Ramos (cell line): ENCODE results near the gene RPL38.

ENCODE experiments used
- in situ Hi-C: fragments of 300-500 bp; cut with MboI; formaldehyde crosslinking; loops from one replicate; pipeline ENCODE4 v1.14.3; 2022; ENCODE audit warnings: low sequenced_read_pairs; ENCODE audit not compliant: unreplicated experiment

RPL38 gene

DNA sequence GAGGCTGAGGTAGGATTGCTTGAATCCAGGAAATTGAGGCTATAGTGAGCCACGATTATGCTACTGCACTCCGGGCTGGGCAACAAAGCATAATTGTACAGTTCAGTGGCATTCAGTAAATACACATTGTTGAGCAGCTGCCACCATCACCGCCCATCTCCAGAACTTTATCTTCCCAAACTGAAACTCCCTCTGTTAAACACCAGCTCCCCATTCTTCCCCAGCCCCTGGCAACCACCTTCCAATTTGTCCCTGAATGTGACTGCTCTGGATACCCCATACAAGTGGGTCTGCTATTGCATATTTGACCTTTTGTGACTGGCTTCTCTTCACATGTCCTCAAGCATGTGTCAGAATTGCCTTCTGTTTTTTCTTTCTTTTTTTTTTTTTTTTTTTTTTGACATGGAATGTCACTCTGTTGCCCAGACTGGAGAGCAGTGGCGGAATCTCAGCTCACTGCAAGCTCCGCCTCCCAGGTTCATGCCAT is 2.9 kb downstream of the RPL38 start:
- in situ Hi-C loops: no loop called here

DNA sequence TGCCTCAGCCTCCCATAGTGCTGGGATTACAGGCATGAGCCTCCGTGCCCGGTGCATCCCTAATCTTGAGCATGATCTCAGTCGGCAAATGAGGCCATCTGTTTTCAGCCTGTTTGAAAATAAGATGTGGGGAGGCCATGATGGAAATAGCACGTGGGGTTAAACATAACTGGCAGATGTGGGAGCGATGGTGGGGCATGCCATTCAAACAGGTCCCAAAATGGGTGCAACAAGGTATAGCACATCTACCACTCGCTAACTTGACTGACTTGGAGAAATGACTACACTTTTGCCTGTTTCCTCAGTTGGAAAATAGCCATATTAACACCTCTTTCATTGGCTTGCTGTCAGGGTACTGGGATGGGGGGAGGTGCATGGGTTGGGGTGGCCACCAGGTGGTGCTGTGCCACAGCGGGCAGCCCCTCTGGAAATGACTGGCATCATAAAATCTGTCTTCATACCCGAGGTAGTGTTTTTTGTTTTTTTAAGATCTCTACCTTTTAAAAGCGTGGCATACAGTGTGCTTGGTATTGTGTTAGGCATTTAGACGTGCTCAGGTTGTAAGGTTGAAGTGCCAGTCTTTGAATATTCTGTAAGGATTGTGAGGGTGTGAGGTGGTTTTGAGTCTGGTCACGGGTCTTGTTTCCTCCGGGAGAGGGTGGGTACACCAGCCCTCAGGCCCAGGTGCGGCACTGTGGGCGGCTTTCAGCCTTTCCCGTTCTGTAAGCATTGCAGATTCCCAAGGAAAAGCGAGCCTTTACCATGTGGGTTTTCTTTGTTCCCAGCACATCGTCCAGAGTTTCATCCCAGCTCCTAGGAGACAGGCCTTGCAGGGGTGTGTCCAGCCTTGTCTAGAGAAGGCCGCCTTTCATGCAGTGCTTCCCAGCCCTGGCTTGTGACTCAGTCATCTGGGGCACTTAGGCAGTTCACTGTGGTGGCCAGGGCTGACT is 7.0 kb downstream of the RPL38 start:
- in situ Hi-C loops: no loop called here

DNA sequence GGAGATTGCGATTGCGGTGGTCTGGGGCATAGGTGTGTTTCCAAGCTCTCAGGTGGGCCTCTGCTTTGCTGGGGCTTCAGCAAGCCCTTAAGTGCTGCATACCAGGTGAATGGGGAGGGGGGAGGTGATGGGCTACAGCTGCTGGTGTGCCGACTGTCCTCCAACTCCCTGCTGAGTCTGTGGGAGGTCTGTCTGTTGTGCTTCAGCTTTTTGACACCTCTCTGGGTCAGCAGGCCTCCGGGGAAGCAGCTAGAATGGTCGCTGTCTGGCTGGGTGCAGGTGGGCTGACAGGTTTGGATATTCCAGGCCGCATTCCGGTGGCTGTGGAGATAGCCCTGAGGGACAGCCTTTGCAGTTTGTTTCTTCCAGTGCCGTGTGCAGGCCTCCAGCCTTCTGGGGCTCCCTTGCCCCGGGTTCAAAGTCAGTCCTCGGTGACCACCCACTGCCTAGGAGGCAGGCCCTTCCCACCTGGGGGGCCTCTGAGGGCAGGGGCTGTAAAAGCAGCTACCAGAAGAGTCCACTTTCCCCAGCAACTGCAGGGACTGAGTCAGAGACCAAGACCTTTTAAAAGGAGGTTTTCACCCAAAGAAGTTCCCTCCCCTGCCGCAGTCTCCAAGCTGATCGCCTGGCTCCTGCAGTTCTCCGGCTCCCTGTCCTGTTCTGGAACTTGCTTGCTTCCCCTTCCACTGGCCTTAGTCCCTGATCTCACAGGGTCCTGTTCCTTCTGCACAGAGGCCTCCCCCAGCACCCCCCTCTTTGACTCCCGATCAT is 7.8 kb downstream of the RPL38 start:
- in situ Hi-C loops: no loop called here

DNA sequence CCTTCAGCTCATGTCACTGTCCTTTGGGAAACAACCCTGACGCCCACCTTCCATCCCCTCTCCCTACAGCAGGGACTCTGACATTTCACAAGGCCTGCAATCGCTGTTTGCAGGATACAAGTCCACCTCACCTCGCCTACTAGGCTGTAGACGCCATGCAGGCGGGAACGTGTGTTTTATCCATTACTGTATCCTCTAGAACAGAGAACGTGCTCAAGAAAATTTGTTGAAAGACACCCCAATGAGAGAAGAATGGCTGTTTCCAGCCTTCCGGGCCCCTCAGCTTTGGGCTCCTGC is 8.4 kb downstream of the RPL38 start:
- in situ Hi-C loops: no loop called here

DNA sequence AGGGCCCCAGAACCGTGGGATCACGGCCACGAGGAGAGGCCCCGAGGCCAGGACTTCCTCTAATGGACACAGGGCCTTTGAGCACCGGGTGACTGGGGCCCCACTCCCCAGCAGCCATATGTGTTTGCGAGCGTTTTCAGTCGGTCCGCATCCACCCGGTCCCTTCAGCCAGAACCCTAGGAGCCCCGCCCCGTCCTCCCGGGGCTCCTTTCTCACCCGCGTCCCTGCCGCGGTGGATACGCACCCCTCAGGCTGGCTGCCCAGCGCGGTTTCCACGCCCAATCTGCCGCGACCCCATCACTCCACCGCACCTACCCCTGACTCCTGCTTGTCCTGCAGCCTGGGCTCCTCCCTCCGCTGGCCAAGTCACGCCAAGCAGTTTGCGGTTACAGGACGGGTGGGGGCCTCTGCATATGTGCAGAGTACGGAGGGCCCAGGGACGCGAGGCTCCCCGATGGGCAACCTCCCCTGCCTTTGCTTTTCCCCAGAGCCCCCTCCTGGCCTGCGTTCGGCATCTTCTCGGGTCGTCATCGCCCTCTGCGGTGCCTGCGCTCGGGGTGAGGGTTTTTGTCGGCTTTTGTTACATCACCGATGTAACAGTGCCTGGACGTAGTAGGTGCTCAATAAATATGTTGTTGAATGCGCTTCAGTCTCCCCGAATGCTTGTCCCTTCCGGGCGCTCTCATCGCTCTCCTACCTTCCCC is 8.9 kb downstream of the RPL38 start:
- in situ Hi-C loops: no loop called here

DNA sequence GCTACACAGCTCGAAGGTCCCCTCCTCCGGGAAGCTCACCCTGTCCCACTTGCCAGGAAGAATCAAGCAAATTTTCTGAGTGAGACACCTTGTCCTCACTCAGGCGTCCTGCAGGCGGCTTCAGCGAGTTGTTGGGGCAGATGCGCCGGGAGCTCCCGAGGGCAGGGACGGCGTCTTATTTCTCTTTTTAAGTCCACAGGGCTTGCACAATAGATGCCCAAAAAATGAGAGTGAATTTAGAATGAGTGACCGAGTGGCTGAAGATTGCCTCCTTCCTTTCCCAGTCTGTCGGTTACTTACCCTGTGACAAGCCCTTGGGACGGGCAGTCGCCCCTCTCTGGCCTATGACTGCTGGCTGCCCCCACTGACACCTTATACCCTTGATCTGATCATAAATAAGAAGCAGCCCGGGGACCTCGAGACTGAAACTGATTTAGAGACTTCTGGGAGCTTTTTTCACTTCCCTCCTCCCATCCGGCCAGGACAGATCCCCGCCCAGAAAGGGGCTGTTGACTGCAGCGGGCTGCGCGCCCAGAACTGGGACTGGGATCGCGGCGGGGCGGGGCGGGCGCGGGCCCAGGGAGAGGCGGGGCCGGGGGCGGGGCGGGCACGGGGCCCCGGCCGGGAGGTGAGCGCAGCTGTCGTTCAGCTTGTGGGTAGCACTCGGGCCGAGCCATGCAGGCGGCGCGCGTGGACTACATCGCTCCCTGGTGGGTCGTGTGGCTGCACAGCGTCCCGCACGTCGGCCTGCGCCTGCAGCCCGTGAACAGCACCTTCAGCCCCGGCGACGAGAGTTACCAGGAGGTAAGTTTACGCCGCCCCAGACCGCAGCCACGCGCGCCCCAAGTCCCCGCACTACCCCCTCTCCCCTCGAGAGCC is 9.7 kb downstream of the RPL38 start, which contains the start of gene TTYH2:
TTYH2 (plus strand) TSS at position 659 of the 879 bp plus-strand sequence; CDS start at position 676, 17 bp downstream.
- in situ Hi-C loops: no loop called here

DNA sequence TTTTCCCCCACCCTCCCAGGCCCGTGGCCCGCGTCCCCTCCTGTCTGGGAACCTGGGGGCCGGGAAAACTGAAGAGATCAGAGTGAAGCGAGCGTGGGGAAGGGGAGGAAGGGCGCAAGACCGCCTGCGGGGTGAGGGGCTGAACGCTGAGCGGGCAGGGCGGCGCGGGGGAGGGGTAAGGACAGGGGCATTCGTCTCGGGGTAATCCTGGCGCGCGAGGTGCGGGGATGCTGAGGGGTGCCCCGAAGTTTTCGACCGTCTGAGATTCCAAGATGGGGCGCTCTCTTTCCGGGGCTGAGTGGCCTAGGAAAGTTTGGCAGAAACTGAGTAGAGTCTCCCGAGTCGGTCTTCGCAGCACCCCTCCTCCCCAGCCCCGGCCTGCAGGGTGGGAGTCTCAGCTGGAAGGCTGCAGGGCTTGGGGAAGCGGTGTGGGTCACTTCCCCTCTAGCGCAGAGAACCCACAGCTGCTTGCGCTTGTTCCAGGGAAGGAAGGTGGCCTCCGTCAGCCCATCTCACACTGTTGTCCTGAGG is 10.4 kb downstream of the RPL38 start:
- in situ Hi-C loops: no loop called here

DNA sequence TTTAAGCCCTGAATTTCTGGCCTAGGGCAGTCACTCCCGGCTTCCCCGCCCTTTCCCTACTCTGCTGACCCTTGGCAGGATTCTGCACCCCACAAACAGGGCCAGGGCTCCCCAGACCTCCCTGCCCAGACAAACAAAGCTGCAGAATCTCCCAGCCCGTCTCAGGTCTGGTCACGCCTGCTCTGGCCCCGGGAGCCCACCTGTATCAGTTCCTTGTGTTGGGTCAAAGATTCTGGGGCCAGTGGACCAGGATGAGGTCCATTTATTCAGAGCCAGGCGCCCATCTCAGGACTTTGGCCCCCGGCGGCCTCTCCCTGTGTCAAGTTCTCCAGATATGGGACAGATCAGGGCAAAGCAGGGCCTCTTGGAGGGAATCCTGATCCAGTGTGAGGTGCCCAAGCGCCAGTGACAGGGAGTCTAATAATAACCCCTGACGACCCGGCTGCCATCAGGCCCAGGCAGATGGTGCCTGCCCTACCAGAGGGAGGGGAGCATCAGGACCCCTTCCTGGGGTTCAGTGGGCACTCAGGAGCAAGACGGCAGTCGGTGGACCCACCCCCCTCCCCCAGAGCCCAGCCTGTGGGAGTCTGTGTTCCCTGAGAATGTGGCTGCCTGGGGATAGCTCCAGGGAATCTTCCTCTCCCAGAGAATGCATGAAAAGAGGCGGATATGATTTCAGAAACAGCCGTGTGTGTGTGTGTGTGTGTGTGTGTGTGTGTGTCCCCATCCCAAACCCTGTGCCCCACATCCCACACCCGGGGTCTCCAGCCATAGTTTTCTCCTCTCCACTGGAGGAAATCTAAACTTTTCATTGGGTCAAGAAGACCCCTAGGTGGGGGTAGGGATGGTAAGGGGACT is 11.2 kb downstream of the RPL38 start:
- in situ Hi-C loops: no loop called here

DNA sequence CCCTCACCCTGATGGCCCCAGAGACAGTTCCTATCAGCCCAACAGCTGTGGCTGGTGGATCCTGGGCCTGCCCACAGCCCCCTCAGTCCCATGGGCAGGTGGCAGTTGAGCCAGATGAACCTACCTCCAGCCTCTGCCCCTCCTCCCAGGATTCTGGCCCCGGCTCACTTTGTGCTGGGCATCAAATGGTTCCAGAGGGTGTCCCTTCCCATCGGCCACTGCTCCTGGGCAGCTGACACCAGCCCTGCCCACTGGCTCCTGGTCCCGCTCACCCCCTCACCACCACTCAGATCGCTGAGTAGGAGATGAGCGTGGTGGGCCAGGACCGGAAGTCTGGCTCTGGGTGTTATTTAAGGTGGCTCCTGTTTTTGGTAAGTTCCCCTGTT is 11.9 kb downstream of the RPL38 start:
- in situ Hi-C loops: no loop called here

DNA sequence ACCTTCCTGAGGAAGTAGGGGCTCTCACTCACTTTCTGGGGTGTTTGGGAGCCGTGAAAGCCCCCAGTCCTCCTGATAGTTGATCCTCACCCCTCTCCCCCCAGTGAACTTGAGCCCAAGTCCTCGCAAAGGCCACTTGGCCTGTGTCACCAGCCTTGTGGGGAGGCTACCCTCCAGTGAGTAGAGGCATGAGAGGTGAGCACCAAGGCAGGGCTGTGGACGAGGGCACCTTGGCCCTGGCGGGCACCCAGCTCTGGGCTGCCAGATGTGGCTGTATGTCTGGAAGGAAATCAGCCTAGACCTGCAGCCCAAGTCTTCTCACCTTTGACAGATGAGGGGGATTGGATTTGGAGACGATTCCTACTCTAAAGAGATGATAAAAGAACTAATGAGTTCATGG is 13.0 kb downstream of the RPL38 start:
- in situ Hi-C loops: no loop called here

DNA sequence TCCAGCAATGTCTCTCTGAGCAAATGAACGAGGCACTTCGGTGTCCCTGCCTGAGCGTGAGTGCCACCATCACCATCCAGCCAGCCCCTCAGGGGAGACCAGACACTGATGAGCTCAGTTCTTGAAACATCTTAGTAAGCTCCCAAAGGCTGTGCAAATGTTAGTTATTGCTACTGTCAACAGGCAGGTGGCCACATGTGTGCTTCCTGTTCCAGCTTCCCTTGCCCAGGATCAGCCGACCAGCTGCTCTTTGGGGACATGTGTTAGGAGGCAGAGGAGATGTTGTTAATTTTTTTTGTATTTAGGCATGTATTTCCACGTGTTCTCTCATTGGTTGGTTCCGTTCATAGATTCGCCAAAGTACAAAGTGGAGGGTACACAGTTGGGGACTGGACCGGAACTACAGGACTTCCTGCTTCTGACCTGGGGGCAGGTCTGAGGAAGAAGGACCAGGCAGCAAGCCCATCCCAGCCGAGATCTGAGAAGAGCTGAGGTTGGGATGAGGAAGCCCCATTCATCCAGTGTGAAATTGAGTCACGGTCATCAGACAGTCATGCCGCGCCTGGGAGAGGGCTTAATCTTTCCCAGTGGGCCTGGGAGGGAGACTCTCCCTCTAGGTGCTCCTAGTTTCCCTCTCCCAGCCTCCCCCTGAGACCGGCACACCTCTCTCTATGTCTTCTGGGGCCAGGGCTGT is 13.7 kb downstream of the RPL38 start:
- in situ Hi-C loops: no loop called here

DNA sequence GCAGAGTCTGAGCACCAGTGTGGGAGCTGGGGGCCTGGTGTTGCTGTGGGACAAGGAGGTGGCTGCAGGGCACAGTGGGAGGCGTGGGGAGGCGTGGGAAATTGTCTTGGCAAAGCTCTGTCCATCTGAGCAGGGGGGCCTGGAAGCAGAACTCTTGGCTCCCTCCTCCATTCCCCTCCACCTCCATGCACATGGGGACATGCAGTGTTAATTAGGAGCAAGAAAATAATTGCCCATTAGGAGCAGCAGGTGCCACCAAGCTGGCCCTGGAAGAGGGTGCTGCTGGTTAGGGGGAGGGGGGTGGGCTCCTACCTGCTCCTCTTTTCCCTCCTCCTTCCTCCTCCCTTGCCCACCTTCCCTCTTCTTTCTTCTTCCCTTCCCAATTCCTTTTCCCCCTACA is 14.4 kb downstream of the RPL38 start:
- in situ Hi-C loops: no loop called here

DNA sequence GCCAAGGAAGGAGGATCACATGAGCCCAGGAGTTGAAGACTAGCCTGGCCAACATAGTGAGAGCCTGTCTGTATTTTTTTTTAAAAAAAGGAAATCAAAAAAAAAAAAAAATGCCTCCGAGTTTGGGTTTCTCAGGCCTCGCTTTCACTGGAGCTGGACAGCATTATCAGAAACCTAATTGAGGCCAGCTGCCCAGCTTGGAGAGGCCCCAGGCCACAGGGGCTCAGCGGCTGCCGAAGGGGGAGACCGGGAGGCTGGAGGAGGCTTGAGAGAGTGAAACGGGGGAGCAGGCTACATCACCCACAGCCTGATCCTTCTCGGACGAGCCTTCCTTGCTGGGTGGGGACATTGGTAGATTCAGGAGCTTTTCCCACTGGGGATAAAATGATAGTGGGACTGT is 15.0 kb downstream of the RPL38 start:
- in situ Hi-C loops: no loop called here

DNA sequence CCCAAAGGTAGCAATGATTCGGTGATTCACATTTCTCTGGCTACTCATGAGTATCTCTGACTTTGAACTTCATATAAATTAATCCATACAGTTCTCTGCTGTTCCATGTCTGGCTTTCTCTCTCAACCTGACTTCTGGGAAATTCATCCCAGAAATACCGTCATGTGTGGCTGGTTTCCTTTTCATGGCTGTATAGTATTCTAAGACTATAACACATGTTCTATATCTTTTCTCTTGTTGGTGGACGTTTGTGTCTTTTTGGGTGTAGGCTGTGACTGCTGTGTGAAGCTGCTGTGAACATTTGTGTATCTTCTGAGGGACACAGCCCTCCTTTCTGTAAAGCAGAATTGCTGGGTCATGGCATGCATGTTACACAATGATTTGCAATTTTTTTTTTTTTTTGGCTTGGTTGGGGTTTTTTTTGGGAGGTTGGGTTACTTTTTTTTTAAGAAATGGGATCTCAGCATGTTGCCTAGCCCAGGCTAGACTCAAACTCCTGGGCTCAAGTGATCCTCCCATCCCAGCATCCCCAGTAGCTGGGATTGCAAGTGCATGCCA is 16.2 kb downstream of the RPL38 start:
- in situ Hi-C loops: no loop called here

DNA sequence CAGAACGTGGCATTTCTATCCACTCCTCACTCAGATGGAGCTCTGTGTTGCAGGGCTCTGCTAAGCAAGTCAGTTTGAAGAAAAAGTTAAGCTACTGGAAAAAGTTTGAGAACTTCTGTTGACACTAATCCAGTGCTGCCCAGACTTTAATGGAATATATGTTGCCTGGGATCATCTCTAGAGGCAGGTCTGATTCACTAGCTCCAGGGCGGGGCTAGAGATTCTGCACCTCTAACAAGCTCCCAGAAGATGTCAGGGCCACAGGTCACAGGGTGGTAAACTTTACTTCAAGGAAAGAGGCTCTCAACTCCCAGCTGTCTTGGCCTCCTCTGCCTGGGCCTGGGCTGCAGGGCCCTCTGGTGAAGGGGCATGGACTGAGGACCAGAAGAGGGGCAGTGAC is 16.7 kb downstream of the RPL38 start:
- in situ Hi-C loops: no loop called here

DNA sequence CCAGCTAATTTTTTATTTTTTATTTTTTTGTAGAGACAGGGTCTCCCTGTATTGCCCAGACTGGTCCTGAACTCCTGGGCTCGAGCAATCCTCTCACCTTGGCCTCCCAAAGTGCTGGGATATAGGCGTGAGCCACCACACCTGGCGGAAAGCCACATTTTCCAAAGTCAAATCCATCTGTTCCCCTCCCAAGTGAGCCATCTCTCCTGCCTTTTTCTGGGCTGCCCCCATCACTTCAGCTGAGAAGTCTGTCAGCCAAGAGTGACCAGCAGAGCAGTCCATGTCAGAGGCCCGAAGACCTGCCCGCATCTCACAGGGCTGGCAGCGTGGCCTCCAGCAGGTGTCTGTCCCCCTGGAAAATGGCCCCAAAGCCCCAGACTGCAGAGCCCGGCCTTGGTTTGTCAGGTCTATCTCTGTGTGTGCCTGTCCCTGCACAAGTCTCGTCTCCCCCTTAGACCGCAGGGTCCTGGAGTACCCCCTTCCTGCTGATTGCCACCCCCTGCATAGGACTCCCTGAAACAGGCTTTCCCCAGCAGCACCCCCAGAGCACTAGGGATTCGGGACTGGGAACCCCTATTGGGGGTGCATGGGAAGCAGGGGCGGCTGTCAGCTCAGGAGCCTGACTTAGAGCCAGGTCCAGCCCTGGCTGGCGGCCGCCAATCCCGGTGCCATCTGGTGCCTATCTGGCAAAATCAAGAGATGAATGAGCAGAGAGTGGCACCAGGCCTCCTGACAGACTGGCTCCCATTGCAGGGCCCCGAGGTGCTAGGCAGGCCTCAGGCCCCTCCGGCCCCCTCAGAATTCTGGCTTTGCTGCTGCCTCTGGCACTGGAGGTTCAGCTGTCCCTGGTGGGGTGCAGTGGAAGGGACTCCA is 17.7 kb downstream of the RPL38 start:
- in situ Hi-C loops: no loop called here

DNA sequence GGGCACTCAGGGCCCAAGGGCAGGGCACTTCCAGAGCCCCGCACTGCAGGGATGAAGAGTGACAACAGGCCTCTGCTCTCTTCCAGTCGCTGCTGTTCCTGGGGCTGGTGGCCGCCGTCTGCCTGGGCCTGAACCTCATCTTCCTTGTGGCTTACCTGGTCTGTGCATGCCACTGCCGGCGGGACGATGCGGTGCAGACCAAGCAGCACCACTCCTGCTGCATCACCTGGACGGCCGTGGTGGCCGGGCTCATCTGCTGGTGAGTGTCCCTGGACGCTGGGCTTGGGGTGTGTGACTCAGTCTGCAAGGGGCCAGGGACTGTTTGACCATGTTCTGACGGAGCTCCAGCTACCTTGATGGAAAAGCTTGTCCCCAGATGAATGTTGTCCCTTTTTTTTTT is 18.9 kb downstream of the RPL38 start:
- in situ Hi-C loops: no loop called here
